GM12864 (cell line): Measurements from ENCODE around the gene IL10RB.

Source experiments
- DNase-seq: peaks from one replicate; pipeline ENCODE4 v3.0.0-alpha.2; 2011; ENCODE audit warnings: low read depth
- H3K4me3 ChIP-seq: 2 replicates; pipeline ENCODE4 v1.5.1; 2011; ENCODE audit warnings: mild to moderate bottlenecking, low read depth, low read length, control low read depth
- TF ChIP-seq, protein P1 (sequence below): IDR thresholded peaks from 2 replicates; pipeline ENCODE4 v1.5.1; 2011; ENCODE audit warnings: low read depth, mild to moderate bottlenecking, moderate library complexity, low read length, control low read depth, inconsistent platforms; ENCODE audit errors: missing control alignments

Gene IL10RB

DNA sequence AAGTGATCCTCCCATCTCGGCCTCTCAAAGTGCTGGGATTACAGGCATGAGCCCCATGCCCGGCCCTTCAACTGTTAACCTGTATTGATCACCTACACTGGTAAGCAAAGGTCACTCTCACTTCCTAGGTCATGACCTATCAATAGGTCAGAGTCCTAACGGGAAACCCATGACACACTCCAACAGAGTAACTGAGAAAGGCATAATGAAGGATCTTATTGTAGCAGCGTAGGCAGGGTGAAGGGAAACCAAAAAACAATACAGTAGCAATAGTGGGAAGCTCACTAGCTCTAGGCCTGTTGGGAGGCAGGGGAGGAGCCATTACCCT lies 39.1 kb downstream of the IL10RB start:
- no peak for DNase-seq
- TF ChIP-seq, protein P1, sequence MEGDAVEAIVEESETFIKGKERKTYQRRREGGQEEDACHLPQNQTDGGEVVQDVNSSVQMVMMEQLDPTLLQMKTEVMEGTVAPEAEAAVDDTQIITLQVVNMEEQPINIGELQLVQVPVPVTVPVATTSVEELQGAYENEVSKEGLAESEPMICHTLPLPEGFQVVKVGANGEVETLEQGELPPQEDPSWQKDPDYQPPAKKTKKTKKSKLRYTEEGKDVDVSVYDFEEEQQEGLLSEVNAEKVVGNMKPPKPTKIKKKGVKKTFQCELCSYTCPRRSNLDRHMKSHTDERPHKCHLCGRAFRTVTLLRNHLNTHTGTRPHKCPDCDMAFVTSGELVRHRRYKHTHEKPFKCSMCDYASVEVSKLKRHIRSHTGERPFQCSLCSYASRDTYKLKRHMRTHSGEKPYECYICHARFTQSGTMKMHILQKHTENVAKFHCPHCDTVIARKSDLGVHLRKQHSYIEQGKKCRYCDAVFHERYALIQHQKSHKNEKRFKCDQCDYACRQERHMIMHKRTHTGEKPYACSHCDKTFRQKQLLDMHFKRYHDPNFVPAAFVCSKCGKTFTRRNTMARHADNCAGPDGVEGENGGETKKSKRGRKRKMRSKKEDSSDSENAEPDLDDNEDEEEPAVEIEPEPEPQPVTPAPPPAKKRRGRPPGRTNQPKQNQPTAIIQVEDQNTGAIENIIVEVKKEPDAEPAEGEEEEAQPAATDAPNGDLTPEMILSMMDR: no peak
- no peak overlapping the region for H3K4me3 ChIP-seq

DNA sequence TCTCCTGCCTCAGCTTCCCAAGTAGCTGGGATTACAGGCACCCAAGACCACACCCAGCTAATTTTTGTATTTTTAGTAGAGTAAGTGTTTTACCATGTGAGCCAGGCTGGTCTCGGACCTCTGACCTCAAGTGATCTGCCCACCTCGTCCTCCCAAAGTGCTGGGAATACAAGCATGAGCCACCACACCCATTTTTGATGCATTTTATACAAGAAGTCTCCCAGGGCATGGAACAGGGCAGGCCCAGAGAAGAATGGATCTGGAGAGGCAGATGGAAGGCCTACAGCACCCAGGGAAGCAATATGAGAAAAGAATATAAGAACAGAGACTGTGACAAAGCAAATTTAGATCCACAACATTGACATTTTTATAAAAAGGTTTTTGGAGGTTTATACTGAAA lies 39.8 kb downstream of the IL10RB start:
- H3K4me3 ChIP-seq: no peak overlapping the region
- TF ChIP-seq, protein P1: no peak
- no peak for DNase-seq

DNA sequence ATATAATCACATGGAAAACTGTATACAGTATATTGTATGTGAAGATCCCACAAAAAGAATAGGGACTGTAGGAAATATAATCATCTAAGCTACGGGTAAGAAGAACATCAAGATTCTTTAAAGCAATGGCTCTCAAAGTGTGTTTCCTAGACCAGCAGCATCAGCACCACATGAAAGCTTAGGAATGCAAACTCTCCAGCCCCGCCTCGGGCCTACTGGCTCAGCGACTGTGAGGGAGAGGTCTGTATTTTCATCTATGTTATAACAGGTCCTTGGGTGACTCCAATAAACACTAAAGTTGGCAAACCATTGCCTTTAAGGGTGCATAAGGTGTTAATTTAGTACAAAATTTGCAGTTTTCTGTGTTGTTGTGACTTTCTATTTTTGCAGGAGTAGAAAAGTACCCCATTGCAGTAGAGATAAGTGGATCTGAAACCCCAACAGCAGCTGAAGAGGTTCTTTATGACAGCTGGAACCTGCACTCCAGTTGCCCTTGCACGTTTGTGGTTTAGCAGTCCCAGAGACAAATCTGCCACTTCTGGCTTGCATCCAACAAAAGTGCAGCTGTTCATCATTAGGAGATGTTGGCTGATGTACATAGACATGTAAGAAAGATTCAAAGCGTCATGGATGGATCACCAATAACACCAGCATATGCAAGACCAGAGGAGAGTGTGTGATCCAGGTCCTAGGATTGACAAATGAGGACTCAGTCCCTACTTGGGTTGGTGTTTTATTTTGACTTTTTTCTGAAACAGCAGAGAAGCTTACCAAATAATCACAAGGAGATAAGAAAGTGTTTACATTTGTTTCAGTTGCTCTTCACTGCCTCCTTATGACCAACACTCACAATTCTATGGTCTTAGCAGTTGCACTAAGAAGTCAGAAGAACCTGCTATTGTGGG lies 42.7 kb downstream of the IL10RB start:
- peak; percentile 98 for DNase-seq
- H3K4me3 ChIP-seq: no peak overlapping the region
- TF ChIP-seq, protein P1: peak; percentile 33

DNA sequence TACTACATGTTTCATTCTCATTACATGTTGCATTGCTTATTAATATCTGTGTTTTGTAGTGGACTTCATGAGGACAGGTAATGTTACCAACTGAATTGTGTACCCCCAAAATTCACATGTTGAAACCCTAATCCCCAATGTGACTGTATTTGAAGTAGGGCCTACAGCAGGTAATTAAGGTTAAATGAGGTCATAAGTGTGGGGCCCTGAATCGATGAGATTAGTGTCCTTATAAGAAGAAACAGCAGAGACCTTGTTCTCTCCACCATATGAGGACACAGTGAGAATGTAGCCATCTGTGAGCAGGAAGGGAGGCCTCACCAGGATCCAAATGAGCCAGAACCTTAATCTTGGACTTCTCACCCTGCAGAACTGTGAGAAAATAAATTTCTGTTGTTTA lies 43.6 kb downstream of the IL10RB start:
- TF ChIP-seq, protein P1: no peak

DNA sequence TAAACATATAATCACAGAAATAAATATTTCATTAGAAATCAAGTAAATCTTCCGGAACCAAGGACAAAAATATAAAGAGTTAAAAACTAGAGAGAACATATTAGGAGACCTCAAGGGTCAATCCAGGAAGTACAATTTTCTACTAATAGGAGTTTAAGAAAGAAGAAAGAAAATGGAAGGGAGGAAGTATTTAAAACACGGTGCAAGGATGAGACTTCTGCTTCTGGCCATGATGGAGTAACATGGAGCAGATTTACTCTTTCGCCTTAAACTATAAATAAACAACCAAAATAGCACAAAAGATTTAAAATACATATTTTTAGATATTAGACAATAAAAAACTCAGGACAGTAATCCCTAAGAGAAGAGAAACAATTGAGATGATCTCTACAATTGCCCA lies 46.0 kb downstream of the IL10RB start:
- TF ChIP-seq, protein P1: no peak
- DNase-seq: no peak
- no peak overlapping the region for H3K4me3 ChIP-seq

More for the DNA sequence above, 43.6 kb downstream of the IL10RB start:
- DNase-seq: no peak
- no peak overlapping the region for H3K4me3 ChIP-seq

DNA sequence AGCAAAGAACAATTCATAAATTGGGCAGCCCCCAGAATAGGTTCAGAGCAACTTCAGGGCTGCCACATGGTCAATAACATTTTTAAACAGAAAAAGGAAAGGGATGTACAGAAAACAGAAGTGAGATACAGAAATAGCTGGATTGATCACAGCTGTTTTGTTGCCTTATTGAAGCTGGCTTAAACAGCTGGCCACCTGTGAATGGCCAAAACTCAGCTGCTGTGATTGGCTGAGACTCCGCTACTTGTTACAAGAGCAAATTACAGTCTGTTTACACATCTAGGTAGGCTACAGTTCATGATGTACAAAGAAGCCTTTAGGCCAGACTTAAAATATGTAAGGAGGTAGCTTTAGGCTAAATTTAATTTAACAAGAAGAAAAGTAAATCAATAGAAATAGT lies 47.0 kb downstream of the IL10RB start:
- TF ChIP-seq, protein P1: no peak
- no peak for DNase-seq
- H3K4me3 ChIP-seq: no peak overlapping the region

DNA sequence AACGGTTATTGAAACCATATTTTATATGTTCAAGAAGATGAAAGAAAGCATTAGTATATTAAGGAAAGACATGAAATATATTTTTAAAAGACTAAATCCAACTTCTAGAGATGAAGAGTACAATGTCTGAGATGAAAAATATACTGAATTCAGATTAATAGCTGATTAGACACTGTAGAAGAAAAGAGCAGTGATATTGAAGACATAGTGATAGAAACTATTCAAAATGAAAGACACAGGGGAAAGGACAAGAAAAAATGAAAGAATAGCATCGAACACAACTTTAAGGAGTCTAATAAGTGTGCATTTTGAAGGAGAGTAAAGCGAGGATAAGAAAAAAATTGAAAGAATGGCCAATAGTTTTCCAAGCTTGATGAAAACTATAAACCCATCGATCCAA lies 47.4 kb downstream of the IL10RB start:
- DNase-seq: no peak
- H3K4me3 ChIP-seq: no peak overlapping the region
- TF ChIP-seq, protein P1: no peak
